HCEC 1CT (cell line): Measurements from ENCODE around the gene PNCK.

Experiments
- DNase-seq: peaks from one replicate; pipeline ENCODE4 v3.0.0-alpha.2; 2017

Gene PNCK

DNA sequence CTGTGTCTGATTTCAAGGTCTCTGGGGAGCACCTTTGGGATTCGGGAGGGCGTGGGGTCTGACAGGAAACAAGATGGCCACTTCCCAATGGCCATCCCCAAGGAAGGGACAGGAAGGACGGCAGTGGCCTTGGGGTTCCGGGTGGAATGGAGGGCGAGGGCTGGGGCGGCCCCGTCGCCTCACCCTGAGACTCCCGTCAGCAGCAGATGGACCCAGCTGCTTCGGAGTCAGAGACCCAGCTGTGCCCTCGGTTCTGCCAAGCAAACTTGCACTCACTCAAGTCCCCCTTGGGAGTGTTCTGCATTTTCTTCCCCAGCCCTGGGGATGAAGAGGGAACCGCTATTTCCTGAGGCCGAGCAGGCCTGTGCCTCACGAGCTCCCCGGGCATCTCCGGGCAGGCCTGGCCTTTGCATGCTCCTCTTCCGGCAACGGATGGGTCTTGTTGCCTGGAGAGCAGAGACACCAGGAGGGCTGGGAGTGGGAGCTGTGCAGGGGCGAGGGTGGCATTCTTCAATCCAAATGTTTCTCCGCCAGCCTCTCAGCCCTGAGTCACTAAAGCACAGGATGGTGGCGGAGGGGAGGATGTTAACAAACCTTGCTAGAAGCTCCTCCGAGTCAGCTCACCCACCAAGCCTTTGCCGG is 33.4 kb downstream of the PNCK start:
- DNase-seq: no peak

DNA sequence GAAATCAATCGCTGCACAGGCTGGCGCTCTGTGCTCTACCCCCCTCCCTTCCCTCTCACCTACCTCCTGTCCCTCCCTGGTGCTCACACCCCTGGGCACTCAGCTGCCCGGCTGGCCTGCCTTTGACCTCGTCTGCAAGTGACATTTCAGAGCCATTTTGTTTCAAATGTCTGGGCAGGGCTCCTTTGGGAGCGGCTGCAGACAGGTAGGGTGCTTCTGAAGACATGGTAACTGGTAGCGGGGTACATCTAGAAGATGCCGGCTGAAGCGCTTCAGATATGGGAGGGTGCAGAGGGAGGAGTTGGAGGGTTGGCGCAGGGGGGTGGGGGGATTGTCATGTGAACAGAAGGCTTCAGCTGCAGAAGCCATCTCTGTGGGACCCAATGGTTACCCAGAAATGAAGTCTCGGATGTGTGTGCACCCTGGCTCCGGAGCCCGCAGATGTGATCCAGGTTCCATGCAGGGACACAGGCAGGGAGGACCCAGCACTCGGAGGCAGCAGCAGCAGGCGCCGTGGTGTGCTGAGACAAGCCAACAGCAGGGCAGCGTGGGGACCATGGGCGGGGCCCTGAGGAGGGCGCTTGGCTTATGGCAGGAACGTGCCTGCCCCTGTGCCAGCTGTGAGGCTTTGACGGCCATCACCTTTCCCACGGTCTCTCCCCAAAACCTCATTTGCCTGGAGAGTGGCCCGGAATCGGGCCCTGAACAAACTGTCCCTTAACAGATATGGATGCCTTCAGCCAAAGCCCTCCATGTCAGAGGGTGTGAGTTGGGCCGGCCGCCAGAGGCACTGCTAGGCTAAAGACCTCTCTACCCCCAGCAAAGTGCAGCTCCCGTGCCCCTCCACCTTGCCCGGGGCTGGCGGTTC is 34.2 kb downstream of the PNCK start:
- no peak for DNase-seq

- no peak for DNase-seq
Observed at GRCh38 chrX:153638436-153639176, 35.0 kb downstream of the PNCK start.

- DNase-seq: no peak
Observed at GRCh38 chrX:153638041-153638371, 35.6 kb downstream of the PNCK start.

GRCh38 chrX:153637121-153638040 is 36.2 kb downstream of the PNCK start:
- no peak for DNase-seq

GRCh38 chrX:153636716-153637115 is 36.9 kb downstream of the PNCK start:
- no peak for DNase-seq

- no peak for DNase-seq
Observed at GRCh38 chrX:153635788-153636668, 37.6 kb downstream of the PNCK start.

GRCh38 chrX:153635388-153635787 is 38.2 kb downstream of the PNCK start:
- DNase-seq: no peak

DNA sequence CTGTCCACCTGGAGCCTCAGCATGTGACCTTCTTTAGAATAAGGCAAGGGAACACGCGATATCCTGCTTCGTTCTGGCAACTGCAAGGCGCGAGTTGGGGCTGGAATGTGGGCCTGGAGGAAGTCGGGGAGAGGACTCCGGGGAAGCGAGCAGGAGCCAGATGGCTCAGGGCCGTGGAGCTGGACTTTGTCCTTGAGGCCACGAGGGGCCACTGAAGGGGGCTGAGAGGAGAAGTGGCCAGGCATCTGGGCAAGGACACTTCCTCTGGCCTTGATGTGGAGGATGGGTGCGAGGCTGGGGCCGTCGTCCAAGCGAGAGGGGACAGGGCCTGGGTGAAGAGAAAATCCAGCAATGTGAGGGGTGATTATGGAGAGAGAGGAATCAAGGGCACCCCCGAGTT is 38.8 kb downstream of the PNCK start:
- DNase-seq: no peak

- DNase-seq: no peak
Observed at GRCh38 chrX:153634236-153634635, 39.4 kb downstream of the PNCK start.

DNA sequence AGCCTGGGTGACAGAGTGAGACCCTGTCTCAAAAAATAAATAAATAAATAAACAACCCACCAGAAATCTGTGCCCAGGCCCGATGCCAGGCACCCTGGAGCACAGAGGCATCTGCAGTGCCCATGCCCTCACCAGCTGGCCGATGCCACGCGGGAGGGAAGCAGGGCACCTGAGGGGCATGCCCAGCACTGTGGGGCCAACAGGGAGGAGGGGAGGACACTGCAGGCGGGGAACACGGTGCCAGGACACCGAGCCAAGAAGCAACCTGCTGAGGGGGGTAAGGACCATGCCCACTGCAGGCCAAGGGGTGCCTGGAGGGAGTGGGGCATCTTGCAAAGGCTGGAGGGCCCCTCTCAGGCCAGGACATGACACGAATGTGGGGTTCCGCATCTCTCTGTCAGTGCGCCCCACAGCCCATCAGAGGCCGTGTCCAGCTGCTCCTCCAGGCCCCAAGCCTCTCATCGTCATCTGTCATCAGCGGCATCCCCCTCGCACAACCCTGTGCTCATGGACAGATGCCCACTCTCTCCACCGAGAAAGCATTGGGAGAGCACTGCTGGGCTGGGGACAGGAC is 39.9 kb downstream of the PNCK start:
- DNase-seq: no peak

- DNase-seq: no peak
Observed at GRCh38 chrX:153633048-153633447, 40.6 kb downstream of the PNCK start.

DNA sequence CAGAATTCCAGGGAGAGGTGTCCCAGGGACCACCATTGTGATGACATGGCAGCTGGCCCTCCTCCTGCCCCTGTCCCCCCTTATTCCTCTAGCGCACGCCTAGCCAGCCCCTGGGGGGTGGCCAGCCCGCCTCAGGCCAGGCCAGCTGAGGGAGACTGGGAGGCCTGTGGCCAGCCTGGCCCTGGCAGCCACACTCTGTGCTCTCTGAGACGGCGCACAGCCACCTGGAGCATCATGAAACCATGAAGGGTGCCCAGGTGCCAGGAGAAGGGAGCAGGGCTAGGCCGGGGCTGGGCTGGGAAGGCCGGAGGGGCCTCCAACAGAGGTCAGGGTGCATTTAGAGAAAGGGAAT is 41.0 kb downstream of the PNCK start:
- DNase-seq: no peak

- DNase-seq: no peak
Observed at GRCh38 chrX:153631907-153632594, 41.6 kb downstream of the PNCK start.

DNA sequence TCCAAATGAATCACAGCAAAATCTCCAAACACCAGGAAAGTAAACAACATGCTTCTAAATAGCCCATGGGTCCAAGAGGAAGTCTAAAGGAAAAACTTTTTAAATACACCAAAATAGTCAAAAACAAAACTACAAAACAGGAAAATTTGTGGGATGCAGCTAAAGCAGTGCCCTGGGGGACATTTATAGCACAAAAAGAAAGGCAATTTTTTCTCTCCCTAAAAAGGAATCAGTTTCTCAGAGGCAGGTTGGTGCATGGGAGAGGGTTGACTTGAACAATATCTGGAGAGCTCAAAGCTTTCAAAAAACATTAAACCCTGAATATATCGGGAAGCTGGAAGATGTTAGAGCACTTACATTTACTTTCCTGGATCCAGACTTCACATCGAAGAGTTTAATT is 42.3 kb downstream of the PNCK start:
- no peak for DNase-seq

DNA sequence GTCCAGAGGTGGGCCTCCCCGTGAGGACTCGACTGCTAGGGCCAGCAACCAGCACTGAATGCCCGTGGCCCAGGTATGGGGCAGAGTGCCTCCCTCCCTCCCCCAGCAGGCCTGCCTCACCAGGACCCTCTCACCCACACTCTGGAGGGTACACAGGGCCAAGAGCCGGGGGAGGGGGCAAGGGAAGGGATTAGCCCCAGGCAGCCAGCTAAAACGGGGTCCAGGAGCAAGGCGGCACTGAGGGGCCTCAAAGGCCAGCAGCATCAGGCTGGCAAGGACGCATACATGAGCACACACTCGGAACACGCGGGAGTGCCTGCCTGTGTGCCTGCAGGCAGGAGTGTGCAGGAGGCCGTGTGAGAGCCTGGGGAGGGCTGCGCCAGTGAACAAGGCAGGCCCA is 44.9 kb downstream of the PNCK start:
- no peak for DNase-seq

GRCh38 chrX:153628129-153628528 is 45.5 kb downstream of the PNCK start:
- no peak for DNase-seq

- no peak for DNase-seq
Observed at GRCh38 chrX:153627675-153628111, 45.9 kb downstream of the PNCK start.

DNA sequence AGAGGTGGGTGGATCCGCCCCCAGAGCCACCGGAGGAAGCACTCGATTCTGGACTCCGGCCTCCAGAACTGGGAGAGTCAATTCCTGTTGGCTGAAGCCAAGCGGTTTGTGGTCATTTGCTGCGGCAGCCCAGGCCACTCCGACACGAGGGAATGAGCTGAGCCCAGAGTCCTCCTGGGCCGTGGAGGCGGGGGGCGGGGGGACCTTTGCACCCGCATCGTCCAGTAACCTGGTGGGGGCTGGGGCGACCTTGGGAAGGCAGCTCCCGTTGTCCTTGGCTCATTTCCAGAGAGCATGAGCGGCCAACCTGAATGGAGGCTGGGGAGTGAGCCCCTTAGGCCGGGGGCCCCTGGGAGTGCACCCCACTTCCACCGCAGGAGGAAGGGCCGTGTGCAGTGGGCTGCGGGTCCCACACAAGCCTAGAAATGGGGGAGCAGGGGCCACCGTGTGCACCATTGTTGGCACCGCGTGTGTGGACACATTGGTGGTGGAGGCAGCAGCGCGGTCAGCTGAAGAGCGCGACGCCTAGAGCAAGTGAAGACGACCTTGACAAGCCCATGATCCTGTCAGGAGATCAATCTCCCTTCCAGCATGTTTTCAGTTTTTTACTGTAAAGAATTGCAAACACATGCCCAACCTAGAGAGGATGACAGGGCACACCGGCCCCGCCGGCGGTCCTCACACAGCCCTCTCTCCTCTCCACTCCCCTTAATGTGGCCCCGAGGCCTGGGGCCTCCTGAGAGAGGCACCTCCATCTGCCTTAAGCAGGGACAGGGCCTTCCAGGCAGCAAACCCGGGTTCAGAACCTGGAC is 46.5 kb downstream of the PNCK start:
- no peak for DNase-seq
